Body of pancreas (tissue), 4 donors: ENCODE data around the gene DCHS1. TPM values are rescaled to one million over a fixed set of nuclear protein-coding genes. Genes with fewer than 3 reads are reported as not detected.

Source experiments
- ATAC-seq: fragments of 150-250 bp; one replicate; pipeline ENCODE4 v1.9.1; 2016
- DNase-seq, 4 donors: peaks; one replicate each; pipeline ENCODE4 v3.0.0-alpha.2; 2019
- H3K27ac ChIP-seq, 4 donors: fragments of 200-600 bp; sonication (generic); 1 replicate in 3 of 4; 2 replicates in 1 of 4; pipeline versions ENCODE4 v1.5.1 to v1.6.1; 2016 to 2019; ENCODE audit warnings: mild to moderate bottlenecking in 1 of 4, mixed read lengths in 1 of 4, moderate library complexity in 1 of 4
- H3K27me3 ChIP-seq, 2 donors: fragments of 200-600 bp; sonication (generic); one replicate each; pipeline ENCODE4 v1.6.0; 2016; ENCODE audit warnings: mild to moderate bottlenecking in 1 of 2
- H3K36me3 ChIP-seq, 2 donors: fragments of 200-600 bp; sonication (generic); replicated peaks in 1 of 2; 2 replicates each; pipeline ENCODE4 v1.5.1; 2016; ENCODE audit warnings: low read depth in 2 of 2; ENCODE audit not compliant: insufficient read depth in 1 of 2
- H3K4me1 ChIP-seq: fragments of 200-600 bp; sonication (generic); one replicate; pipeline ENCODE4 v1.6.0; 2016
- H3K4me3 ChIP-seq, 2 donors: fragments of 200-600 bp; sonication (generic); 1 replicate in 1 of 2; 2 replicates in 1 of 2; pipeline ENCODE4 v1.5.1; 2016 to 2019
- H3K9me3 ChIP-seq, 3 donors: fragments of 200-600 bp; sonication (generic); 1 replicate in 2 of 3; 2 replicates in 1 of 3; pipeline ENCODE4 v1.5.1; 2016
- POLR2A ChIP-seq, 3 donors: fragments of 450-650 bp; IDR thresholded peaks; one replicate each; pipeline ENCODE4 v1.6.1; 2016; ENCODE audit warnings: antibody characterized with exemption in 3 of 3, mild to moderate bottlenecking in 2 of 3
- WGBS, 2 donors: methylation state at CpG; one replicate each; pipeline ENCODE4 v1.1.5; 2017; 5-methylcytosine and 5-hydroxymethylcytosine counted together
- intact Hi-C: fragments of 100-400 bp; cut with DNase I; formaldehyde crosslinking; loops from one replicate; pipeline ENCODE4 v1.15.1; 2023
- total RNA-seq, 2 donors: library from RNA; depleted of rRNA; stranded (reverse); fragments of >200 nt; gene quantifications; one replicate each; pipeline ENCODE4 v1.1.0, GENCODE V29; 2016
- TF ChIP-seq, protein P1 (sequence below), 7 experiments: fragments of 450-650 bp in 4 of 7; fragments of 200-600 bp in 3 of 7; sonication (generic) in 3 of 7; IDR thresholded peaks; one replicate each; pipeline ENCODE4 v1.5.1; 2016 to 2019; ENCODE audit warnings: antibody characterized with exemption in 7 of 7

The DCHS1 gene
- total RNA-seq, 2 donors from 2014 or later, result 6.0 to 10.9 TPM

DNA sequence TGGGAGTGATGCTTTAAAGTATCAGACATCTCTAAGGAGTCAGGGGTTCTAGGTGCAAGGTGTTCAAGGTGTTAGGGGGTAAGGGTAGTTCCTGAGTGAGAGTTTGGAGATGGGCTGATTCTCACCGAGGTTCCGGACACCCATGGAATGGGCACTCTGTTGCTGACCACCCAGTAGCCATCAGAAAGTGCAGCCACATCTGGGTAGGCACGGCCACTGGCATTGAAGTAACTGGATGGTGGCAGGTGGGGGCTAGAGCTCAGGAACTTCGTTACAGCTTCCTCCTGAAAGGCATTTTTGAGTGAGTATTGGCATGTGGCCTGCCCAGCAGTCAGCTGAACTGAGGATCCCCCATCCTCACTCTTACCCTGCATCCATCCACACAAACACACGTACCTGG is 40.6 kb downstream of the DCHS1 start:
- DNase-seq, result no peak
- peaks cover 0 to 5% of the 10 kb centered on the region in 2 donors for H3K36me3 ChIP-seq
- no peak overlapping the region for H3K4me3 ChIP-seq
- ATAC-seq, result no peak
- no peak overlapping the region for H3K27ac ChIP-seq
- H3K4me1 ChIP-seq, result peaks cover 39% of the 10 kb centered on the region
- TF ChIP-seq, protein P1, sequence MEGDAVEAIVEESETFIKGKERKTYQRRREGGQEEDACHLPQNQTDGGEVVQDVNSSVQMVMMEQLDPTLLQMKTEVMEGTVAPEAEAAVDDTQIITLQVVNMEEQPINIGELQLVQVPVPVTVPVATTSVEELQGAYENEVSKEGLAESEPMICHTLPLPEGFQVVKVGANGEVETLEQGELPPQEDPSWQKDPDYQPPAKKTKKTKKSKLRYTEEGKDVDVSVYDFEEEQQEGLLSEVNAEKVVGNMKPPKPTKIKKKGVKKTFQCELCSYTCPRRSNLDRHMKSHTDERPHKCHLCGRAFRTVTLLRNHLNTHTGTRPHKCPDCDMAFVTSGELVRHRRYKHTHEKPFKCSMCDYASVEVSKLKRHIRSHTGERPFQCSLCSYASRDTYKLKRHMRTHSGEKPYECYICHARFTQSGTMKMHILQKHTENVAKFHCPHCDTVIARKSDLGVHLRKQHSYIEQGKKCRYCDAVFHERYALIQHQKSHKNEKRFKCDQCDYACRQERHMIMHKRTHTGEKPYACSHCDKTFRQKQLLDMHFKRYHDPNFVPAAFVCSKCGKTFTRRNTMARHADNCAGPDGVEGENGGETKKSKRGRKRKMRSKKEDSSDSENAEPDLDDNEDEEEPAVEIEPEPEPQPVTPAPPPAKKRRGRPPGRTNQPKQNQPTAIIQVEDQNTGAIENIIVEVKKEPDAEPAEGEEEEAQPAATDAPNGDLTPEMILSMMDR (IDR thresholded peaks at IDR 0.05), result no peak
- TF ChIP-seq POLR2A (IDR thresholded peaks at IDR 0.05), result no peak
- 96 to 99% methylated on average over 3 to 5 of the region's 5 CpGs for WGBS, 2 donors
- no peaks in the 10 kb centered on the region for H3K9me3 ChIP-seq
- intact Hi-C loops, result no loop called here
- no peaks in the 10 kb centered on the region for H3K27me3 ChIP-seq

DNA sequence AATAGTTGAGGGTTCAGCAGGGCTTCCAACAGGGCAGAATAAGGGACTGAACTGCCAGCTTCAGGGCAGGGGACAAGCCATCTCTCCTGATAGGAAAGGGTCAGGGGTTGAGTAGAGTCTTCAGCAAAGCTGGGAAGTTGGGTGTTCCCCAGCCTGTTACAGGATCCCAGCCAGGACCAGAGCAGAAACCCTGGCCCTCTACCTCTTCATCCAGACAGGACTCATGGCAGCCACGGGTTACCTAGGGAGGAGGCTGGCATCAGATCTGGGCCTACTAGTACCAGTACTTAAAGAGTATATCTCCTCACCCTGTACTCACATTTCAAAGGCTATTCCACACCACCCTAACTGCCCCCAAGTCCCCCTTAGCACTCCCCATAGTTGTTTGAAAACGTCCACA is 41.2 kb downstream of the DCHS1 start:
- Histone ChIP-seq H3K4me3 (no peak overlapping the region), H3K9me3 (no peaks in the 10 kb centered on the region), H3K27me3 (no peaks in the 10 kb centered on the region), H3K27ac (no peak overlapping the region), H3K36me3 (peaks cover 0 to 11% of the 10 kb centered on the region in 2 donors), H3K4me1 (peaks cover 34% of the 10 kb centered on the region)
- 89 to 95% methylated on average over 2 of the region's 2 CpGs for WGBS, 2 donors
- TF ChIP-seq, protein P1 (IDR thresholded peaks at IDR 0.05), result no peak
- no peak for TF ChIP-seq POLR2A (IDR thresholded peaks at IDR 0.05)
- no peak for DNase-seq
- intact Hi-C loops, result no loop called here
- ATAC-seq, result no peak

DNA sequence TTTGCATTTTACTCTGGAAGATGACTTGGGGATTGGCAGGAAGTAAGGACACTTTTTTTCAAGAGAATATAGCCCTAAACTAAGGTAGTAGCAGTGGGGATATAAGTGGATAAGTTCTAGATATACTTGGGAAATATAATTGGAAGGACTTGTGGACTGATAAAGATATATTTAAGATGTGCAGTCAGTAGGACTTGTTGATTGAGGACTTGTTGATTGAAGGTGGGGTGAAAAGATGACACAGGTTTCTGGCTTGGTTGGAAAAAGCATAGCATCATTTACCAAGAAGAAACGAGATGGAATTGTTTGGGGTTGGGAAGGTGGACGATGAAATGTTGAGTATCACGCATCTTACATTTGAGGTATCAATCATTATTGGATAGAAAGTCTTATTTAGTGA is 42.1 kb downstream of the DCHS1 start:
- Histone ChIP-seq H3K4me1 (peaks cover 30% of the 10 kb centered on the region), H3K27me3 (no peaks in the 10 kb centered on the region), H3K36me3 (peaks cover 0 to 18% of the 10 kb centered on the region in 2 donors), H3K9me3 (no peaks in the 10 kb centered on the region), H3K4me3 (no peak overlapping the region), H3K27ac (peak overlapping the region; percentile 97 to 99 (median 99))
- 90 to 93% methylated on average over 3 of the region's 3 CpGs for WGBS, 2 donors
- TF ChIP-seq, protein P1 (IDR thresholded peaks at IDR 0.05), result no peak
- TF ChIP-seq POLR2A (IDR thresholded peaks at IDR 0.05), result no peak
- intact Hi-C loops, result no loop called here
- DNase-seq, result no peak
- no peak for ATAC-seq

DNA sequence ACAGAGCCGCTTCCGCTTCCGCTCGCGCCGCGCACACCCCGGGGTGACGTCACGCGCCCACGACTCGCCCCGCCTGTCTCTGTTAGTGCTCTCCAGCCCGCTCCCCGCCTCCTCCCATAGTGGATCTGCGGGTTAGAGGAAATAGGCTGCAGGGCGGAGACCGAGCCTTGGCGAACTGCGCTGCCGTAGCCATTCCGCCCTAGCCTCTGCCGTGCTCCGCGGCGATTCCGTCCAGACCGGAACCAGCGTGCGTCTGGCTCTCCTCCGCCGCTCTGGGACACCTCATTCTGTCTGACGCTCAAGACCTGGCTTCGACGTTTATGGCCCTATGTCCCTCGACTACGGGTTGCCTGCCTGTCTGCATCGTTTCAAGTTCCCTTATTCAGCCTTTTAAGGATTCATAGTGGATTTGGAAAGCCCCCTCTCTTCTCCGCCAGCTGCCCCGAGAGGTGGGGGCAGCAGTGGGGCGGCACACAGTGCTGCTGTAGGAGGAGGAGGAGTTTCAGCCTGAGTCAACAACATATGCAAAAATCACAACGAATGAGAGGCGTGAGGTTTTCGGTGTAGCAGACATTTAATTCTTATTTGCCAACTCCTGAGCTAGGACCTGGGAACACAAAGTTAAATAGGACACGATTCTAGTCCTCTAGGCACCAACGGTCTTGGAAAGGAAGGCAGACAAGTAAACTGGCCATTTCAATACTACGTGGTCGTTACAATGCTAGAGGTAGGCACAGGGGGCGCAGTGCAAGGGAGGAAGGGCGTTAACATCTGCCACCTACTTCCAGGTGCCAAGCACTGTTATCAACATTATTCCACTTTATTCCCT is 43.2 kb downstream of the DCHS1 start, which contains the start of gene TAF10:
TSS of gene TAF10 (minus strand) at position 4 of the 829 bp plus-strand sequence. CDS start 27 bp downstream, outside the sequence.
- intact Hi-C loops, result no loop called here
- H3K27me3 ChIP-seq, result no peaks in the 10 kb centered on the region
- H3K4me3 ChIP-seq, result peak within 1 kb of the TSS; percentile 47 to 49
- peak; percentile 97 to 98 (median 98) for TF ChIP-seq POLR2A (IDR thresholded peaks at IDR 0.05)
- TF ChIP-seq, protein P1 (IDR thresholded peaks at IDR 0.05), result peak in 5 of 7 experiments; percentile 28 to 76 (median 60)
- peak; percentile 98 to 99 (median 98) for DNase-seq
- H3K9me3 ChIP-seq, result no peaks in the 10 kb centered on the region
- WGBS, 2 donors, result 0% methylated on average over 13 to 51 of the region's 51 CpGs
- H3K36me3 ChIP-seq, result peaks cover 0 to 23% of the 10 kb centered on the region in 2 donors
- H3K27ac ChIP-seq, result peak within 1 kb of the TSS; percentile 97 to 99 (median 99)
- ATAC-seq, result peak; percentile 93
- H3K4me1 ChIP-seq, result peaks cover 28% of the 10 kb centered on the region

DNA sequence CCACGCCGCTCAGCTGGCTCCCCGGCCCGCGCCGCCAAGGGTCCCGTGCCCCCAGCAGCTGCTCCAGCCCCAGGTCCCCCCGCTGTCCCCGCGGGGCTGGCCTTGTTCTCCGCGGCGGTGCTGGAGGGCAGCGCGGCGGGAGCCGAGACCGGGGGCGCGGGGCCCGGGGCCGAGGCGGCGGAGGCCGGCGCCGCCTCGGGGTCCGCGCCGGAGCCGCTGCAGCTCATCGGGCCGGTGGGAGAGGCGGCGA is 43.7 kb downstream of the DCHS1 start:
- no peak for TF ChIP-seq POLR2A (IDR thresholded peaks at IDR 0.05)
- TF ChIP-seq, protein P1 (IDR thresholded peaks at IDR 0.05), result no peak
- H3K9me3 ChIP-seq, result no peaks in the 10 kb centered on the region
- peaks cover 33% of the 10 kb centered on the region for H3K4me1 ChIP-seq
- DNase-seq (no peak), ATAC-seq (no peak)
- intact Hi-C loops, result no loop called here
- H3K36me3 ChIP-seq, result peaks cover 0 to 23% of the 10 kb centered on the region in 2 donors
- no peaks in the 10 kb centered on the region for H3K27me3 ChIP-seq
- WGBS, 2 donors, result 0% methylated on average over 5 to 26 of the region's 36 CpGs
- peak overlapping the region; percentile 97 to 99 (median 99) for H3K27ac ChIP-seq
- peak overlapping the region; percentile 47 to 49 for H3K4me3 ChIP-seq
